HG02973 (cell line): ENCODE results near the gene SMCO1.
"Not testable (repeated sequence)": the region's sequence is repeated elsewhere in the genome, so short reads cannot be mapped to it uniquely, and the experiment has no call there.

Experiments used
- ATAC-seq: cut with Tn5 transposase; IDR thresholded peaks from one replicate; pipeline ENCODE4 v1.9.1; 2021; ENCODE audit warnings: moderate library complexity; ENCODE audit not compliant: unreplicated experiment

SMCO1 gene

GRCh38 chr3:196514913-196515621 is at the start of gene SMCO1:
Gene SMCO1, minus strand, starts transcription at chr3:196515346. Its CDS starts 137 bp downstream, at chr3:196515209.
- no peak for ATAC-seq

- no peak for ATAC-seq
These were observed 48.6 kb upstream of the SMCO1 start for GRCh38 chr3:196563721-196564225.

- no peak for ATAC-seq
These were observed 44.7 kb upstream of the SMCO1 start for GRCh38 chr3:196559826-196560225.

GRCh38 chr3:196558476-196558875 is 43.3 kb upstream of the SMCO1 start:
- ATAC-seq = no peak

GRCh38 chr3:196557236-196557635 is 42.1 kb upstream of the SMCO1 start:
- ATAC-seq = no peak

GRCh38 chr3:196555295-196555694 is 40.1 kb upstream of the SMCO1 start:
- no peak for ATAC-seq

GRCh38 chr3:196554205-196554604 is 39.1 kb upstream of the SMCO1 start:
- ATAC-seq = no peak

GRCh38 chr3:196553551-196553950 is 38.4 kb upstream of the SMCO1 start:
- ATAC-seq = no peak

GRCh38 chr3:196552253-196552652 is 37.1 kb upstream of the SMCO1 start:
- no peak for ATAC-seq

- not testable (repeated sequence) for ATAC-seq
These were observed 35.0 kb upstream of the SMCO1 start for GRCh38 chr3:196550172-196550571.

- ATAC-seq = not testable (repeated sequence)
These were observed 34.2 kb upstream of the SMCO1 start for GRCh38 chr3:196549312-196549711.

GRCh38 chr3:196547067-196547466 is 31.9 kb upstream of the SMCO1 start:
- no peak for ATAC-seq

- ATAC-seq = no peak
These were observed 31.4 kb upstream of the SMCO1 start for GRCh38 chr3:196546537-196546936.

- no peak for ATAC-seq
These were observed 29.4 kb upstream of the SMCO1 start for GRCh38 chr3:196544491-196544992.

GRCh38 chr3:196541684-196542445 is 26.7 kb upstream of the SMCO1 start:
- no peak for ATAC-seq

GRCh38 chr3:196537319-196537984 is 22.3 kb upstream of the SMCO1 start:
- ATAC-seq = no peak

GRCh38 chr3:196533260-196533681 is 18.1 kb upstream of the SMCO1 start:
- ATAC-seq = no peak

GRCh38 chr3:196531418-196531817 is 16.3 kb upstream of the SMCO1 start:
- ATAC-seq = no peak

- peak; percentile 71 for ATAC-seq
These were observed 13.6 kb upstream of the SMCO1 start for GRCh38 chr3:196528639-196529233.

- no peak for ATAC-seq
These were observed 10.0 kb upstream of the SMCO1 start for GRCh38 chr3:196525141-196525540.

GRCh38 chr3:196524527-196524926 is 9.4 kb upstream of the SMCO1 start:
- ATAC-seq = no peak
